Eye (tissue), 1 donor: Measurements from ENCODE around the gene NAGK.
"Not testable (repeated sequence)": the region's sequence is repeated elsewhere in the genome, so short reads cannot be mapped to it uniquely, and the experiment has no call there.

ENCODE experiments used
- DNase-seq: peaks from one replicate; pipeline ENCODE4 v3.0.0-alpha.2; 2015

Gene NAGK

DNA sequence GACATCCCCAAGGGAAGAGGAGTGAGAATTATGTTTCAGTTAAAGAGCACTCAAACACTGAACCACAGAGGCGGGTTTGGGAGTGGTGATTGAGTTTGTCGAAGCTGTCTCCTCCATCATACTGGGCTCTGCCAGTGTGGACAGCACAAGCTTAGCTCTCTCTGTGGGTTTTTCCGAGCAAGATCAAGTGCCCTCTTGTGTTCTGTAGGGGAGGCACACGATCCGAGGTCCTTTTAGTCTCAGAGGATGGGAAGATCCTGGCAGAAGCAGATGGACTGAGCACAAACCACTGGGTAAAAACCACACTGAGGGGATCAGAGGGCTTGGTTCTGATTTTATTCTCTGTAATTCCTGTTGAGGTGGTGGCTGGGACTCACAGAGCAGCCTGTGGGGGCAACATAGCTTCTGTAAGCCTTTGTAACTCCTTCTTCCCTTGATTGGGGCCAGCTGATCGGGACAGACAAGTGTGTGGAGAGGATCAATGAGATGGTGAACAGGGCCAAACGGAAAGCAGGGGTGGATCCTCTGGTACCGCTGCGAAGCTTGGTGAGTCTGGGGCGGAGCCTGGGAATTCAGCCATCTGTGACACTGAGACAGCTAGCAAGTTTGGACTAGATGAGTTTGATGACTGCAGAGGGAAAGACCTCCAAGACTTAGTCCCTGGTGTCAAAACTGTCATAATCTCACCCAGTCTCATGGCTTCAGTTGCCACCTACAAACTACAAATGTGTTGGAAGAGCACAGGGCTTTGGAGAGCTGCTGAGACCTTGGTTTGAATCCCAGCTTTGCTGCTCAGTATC is 2.0 kb downstream of the NAGK start:
- DNase-seq: peak; percentile 72

DNA sequence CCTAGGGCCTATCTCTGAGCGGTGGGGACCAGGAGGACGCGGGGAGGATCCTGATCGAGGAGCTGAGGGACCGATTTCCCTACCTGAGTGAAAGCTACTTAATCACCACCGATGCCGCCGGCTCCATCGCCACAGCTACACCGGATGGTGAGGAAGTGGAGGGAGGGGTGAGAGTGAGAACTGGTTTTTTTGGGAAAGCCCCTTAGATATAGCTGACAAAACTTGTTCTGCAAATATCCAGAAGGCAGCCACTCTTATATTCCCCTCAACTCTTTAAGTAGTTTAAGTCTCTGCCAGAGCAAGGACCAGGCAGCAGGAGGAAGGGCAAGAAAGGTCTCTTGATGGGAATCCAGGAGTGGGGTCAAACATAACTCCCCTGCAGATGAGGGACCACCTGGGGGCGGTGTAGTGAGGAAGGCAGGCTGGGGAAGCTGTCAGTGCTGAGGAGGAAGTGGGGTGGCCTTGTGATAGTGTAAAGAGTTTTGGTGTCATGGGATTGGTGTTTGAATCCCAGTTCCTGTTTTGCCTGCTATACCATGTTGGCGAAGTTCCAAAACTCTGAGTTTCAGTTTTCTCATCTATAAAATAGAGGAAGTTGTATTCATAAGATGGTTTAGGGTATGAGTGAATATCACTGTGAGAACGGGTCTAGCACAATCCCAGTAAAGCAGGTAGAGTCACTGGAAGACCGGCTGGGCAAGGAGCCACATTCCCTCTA is 3.4 kb downstream of the NAGK start:
- DNase-seq: no peak

- DNase-seq: no peak
Observed at GRCh38 chr2:71072492-71072891, 4.0 kb downstream of the NAGK start.

DNA sequence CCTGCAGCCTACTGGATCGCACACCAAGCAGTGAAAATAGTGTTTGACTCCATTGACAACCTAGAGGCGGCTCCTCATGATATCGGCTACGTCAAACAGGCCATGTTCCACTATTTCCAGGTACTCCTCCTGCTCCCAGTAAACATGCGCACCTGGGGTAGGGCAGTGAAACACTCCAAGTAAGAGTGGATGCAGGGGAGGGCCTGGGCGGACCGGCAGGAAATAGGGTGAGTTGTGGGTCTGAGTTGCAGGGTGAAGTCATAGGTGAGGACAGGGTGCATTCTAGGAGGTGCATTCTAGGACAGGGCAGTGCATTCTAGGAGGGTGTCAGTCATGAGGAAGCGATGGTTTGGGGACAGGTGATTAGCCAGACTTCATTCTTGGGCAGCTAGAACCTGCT is 5.0 kb downstream of the NAGK start:
- DNase-seq: no peak

GRCh38 chr2:71074893-71075395 is 6.5 kb downstream of the NAGK start:
- no peak for DNase-seq

DNA sequence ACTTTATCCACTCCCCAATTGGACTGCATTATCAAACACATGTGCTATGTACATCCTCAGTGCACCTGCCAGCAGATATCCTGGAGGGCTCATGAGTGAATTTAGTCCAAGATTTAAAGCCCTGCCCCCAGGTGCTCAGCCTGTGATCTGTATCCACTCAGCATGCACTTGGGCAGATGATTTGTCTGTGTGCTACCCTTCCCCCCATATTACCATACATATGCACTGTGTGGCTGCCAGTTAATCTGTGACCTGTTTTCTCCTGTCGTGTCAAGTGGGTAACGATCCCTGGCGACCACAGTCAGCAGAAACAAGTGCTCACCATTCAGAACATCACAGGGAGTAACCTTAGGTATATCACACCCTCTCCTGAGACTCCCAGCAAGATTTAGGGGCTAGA is 10.2 kb downstream of the NAGK start:
- no peak for DNase-seq

DNA sequence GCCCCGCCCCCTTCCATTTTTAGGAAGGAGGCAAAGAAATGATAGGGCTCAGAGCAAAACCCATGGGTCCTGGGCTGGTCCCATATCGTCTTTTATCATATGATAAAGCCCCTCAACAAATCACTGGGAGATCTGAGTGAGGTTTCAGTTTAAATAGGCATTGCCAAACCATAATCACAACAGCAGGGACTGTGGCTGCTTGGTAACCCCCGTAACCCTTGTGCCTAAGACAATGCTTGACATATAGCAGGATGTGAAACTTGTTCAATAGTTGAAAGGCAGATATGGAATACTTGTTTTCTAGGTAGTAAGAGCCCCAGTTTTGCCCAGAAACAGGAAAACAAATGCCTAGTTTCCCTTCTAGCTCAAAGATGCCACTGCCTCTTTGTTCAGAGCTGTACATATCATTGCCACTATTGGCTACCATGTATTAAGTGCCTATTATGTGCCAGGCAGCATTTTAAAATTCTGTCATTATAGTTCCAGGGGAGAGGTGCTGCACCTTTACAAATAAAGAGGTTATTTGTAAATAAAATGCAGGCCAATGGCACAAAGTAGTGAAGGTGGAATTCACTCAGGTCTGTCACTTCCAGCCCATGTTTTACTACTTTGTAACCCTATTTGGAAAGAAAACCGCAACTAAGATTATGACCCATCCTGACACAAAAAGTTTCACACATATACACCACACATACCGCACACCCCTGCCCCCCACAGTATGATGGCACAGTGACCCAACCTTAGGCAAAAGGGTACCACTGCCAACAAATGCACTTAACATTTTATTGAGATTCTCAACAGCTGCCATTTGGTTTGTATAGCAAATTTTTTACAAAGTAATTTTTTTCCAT is 14.2 kb downstream of the NAGK start:
- DNase-seq: no peak

DNA sequence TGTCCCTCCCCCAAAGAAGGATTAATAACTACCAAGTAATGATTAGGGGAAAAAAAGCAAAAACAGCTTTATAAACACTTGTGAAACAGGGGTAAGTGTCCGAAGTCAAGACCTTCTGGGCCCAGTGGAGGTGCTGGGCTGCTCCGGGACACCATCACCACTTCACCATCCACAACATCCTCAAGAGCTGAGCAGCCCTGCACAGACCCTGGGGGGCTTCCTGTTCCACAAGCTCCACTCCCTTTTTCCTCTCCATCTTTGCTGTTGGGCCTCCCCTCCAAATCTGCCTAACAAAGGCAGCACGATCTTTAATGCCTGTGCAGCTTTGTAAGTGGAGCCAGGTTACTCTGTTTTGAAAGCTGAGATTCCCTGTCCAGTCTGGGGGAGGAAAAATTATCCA is 14.8 kb downstream of the NAGK start:
- DNase-seq: not testable (repeated sequence)

DNA sequence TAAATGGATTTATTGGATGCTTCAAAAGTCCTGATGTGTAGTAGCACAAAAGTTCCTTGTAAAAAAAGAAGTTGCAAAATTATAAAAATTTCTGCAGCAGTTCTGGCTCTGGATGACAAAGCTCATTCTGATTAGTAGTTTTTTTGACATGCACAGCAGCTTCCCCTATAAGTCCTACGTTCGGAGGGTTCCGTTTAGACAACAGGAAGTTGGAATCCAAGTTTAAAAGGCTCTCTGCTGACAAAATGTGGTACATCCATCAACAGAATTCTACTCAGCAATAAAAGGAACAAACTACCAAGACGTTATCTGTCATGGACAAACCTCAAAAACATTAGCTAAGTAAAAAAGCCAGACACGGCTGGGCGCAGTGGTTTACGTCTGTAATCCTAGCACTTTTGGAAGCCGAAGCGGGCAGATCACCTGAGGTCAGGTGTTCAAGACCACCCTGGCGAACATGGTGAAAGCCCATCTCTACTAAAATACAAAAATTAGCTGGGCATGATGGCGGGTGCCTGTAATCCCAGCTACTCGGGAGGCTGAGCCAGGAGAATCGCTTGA is 15.4 kb downstream of the NAGK start:
- not testable (repeated sequence) for DNase-seq

GRCh38 chr2:71085325-71086003 is 17.0 kb downstream of the NAGK start:
- DNase-seq: not testable (repeated sequence)

GRCh38 chr2:71089475-71089874 is 21.0 kb downstream of the NAGK start:
- not testable (repeated sequence) for DNase-seq

DNA sequence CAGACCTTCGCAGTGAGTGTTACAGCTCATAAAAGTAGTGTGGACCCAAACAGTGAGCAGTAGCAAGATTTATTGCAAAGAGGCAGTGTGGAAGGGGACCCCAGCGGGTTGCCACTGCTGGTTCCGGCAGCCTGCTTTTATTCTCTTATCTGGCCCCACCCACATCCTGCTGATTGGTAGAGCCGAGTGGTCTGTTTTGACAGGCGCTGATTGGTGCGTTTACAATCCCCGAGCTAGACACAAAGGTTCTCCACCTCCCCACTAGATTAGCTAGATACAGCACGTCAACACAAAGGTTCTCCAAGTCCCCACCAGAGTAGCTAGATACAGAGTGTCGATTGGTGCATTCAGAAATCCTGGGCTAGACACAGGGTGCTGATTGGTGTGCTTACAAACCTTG is 23.4 kb downstream of the NAGK start:
- not testable (repeated sequence) for DNase-seq

- not testable (repeated sequence) for DNase-seq
Observed at GRCh38 chr2:71092491-71093260, 24.2 kb downstream of the NAGK start.

GRCh38 chr2:71100195-71100964 is 31.9 kb downstream of the NAGK start:
- DNase-seq: peak; percentile 52

DNA sequence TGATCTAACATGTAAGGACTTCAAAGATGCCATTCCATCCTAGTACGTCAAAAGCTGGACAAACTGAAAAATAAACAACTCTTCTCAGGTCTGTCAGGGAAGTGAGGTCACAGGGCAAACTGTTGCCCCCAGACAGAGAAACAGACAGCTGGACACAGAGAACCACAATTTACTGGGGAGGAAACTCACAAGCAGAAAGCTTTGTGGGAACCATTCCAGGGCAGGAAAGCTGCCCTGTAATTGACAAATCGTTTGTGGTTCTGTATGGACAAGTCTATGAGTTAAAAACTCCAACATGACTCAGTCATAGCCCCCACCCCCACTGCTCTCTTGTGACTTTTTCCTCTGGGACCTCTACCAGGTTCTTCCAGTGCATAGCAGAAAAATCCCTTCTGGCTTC is 33.2 kb downstream of the NAGK start:
- DNase-seq: no peak

DNA sequence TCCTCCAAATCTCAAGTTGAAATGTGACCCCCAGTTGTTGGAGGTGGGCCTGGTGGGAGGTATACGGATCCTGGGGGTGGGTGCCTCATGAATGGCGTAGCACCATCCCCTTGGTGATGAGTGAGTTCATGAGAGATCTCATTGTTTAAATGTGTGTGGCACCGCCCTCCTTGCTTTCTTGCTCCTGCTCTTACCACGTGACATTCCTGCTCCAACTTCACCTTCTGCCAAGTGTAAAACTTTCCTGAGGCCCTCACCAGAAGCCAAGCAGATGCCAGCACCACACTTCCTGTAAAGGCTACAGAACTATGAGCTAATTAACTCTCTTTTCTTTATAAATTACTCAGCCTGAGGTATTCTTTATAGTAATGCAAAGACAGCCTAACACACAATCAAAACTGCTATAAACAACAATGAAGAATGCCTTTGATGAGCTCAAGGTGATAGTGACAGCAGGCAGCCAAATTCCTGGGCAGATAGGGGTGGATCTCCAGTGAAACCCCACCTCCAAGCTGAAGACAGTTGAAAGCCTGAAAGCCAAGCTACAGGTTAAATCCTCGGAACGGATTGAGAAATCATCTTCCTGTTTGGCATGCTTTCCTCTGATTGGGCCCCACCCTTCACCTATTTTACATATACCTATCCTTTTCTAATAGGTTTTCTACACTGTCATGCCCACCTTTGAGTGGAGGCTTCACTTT is 34.7 kb downstream of the NAGK start:
- no peak for DNase-seq

DNA sequence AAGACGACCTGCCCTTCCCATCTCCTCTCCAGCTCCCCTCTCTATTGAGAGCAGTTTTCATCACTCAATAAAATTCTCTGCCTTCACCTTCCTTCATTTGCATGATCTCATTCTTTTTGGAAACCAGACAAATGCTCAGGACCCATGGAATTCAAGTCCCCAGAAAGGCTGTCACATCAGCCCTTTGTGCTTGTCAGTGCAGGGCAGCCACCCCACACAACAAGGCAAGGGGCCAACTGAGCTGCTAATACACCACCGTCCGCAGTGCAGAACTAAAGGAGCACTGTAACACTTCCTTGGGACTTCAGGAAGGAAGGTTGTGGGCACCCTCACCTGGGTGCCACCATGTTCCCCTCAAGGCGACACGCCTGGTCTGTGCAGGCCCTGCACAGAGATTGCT is 35.4 kb downstream of the NAGK start:
- no peak for DNase-seq

DNA sequence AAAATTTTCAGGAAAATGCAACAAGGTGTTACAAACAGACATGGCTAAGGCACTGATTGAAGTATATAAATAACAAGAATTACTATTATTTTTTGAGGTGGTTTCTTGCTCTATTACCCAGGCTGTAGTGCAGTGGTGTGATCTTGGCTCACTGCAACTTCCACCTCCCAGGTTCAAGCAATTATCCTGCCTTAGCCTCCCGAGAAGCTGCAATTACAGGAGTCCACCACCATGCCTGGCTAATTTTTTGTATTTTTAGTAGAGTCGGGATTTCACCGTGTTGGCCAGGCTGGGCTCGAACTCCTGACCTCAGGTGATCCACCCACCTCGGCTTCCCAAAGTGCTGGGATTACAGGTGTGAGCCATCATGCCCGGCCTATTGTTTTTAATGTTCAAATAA is 38.0 kb downstream of the NAGK start:
- DNase-seq: not testable (repeated sequence)

DNA sequence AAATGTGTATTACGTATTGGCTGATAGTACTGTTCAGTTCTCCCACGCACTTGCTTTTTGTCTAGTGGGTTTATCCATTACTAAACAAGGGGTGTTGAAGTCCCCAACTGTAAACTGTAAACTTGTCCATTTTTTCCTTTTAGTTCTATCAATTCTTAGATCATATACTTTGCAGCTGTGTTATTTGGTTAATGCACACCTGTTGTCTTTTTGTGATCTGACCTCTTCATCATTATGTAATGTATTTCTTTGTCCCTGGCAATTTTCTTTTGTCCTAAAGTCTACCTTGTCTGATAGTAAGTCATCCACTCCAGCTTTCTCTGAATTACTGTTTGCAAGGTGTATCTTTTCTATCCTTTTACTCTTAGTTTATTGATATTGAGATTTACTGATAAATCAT is 39.6 kb downstream of the NAGK start:
- no peak for DNase-seq

- DNase-seq: no peak
Observed at GRCh38 chr2:71113843-71114242, 45.4 kb downstream of the NAGK start.
